ENCODE measurements around the gene ATP2C2. TPM values are rescaled to one million over a fixed set of nuclear protein-coding genes. Genes with fewer than 3 reads are reported as not detected.

The ATP2C2 gene
- total and polyA plus RNA-seq, 2 donors (not counting 1 experiment from before 2014, with no cell fraction given), result not detected

DNA sequence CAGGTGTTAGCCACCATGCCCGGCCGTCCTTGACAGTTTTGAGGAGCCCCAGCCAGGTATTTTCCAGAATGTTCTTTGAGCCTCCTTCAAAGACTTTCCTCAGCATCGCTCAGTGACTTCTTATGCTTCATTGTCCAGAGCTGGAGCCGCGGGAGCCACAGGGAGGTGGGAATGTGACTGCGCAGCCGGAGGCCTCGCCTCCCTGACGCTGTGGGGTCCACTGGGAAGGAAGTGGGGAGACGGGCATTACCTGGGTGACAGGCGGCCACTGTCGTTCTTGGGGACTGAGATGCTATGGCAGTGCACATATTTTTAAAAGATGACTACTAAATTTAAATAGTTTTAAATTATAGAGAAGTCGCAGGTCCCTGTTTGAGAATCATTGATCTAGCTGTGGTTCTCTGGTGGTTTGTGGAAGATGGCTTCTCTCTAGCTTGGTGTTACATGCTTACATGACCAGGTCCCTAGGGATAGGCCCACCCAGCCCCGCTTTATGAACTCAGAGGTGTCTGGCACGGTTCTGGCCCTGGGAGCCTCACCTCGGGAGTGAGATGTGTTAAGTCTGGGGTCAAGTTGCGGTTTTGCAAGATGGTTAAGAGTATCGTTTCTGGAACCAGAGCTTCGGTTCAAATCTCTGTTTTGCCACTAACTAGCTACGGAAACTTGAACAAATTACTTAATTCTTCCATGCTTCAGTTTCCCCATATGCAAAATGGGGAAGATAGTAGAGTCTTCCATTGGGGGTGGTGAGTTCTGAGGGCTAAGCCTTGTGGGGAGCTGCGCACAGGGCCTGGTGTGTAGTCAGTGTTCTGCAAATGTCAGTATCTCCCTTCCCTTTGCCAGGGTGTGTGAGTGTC, 53.0 kb downstream of the ATP2C2 start:
- peaks cover 2% of the 10 kb centered on the region for H3K4me1 Mint-ChIP-seq
- no peak overlapping the region for H3K27ac Mint-ChIP-seq
- Histone ChIP-seq H3K27ac (ENCODE audit: low read length in 2 of 2) (no peak overlapping the region), H3K36me3 (replicated peaks in 1 of 2; ENCODE audit: control extremely low read depth in 1 of 2, control insufficient read depth in 1 of 2, extremely low read depth in 1 of 2, insufficient read depth in 2 of 2, low read length in 1 of 2) (no peaks in the 10 kb centered on the region), H3K9ac (ENCODE audit: low read length) (no peak overlapping the region), H3K4me2 (replicated peaks; ENCODE audit: low read depth, low read length, poor library complexity, severe bottlenecking) (no peak overlapping the region), H3K4me1 (ENCODE audit: control insufficient read depth in 2 of 2, insufficient read depth in 2 of 2, low read length in 2 of 2) (no peaks in the 10 kb centered on the region), H4K20me1 (ENCODE audit: control insufficient read depth, insufficient read depth, low read length, poor library complexity, severe bottlenecking) (no peaks in the 10 kb centered on the region), H2AFZ (ENCODE audit: insufficient read depth, low read depth, low read length, poor library complexity, severe bottlenecking) (no peak overlapping the region), H3K4me3 (ENCODE audit: control extremely low read depth in 1 of 5, extremely low read depth in 1 of 5, insufficient read depth in 1 of 5, low read depth in 2 of 5, low read length in 4 of 5) (no peak overlapping the region), H3K9me3 (ENCODE audit: control extremely low read depth in 1 of 3, control insufficient read depth in 2 of 3, insufficient read depth in 1 of 3, low read length in 2 of 3) (peaks cover 0 to 14% (median 5%) of the 10 kb centered on the region in 3 donors), H3K79me2 (ENCODE audit: control insufficient read depth, insufficient read depth, low read length) (no peaks in the 10 kb centered on the region), H3K27me3 (replicated peaks in 1 of 4; ENCODE audit: control extremely low read depth in 1 of 4, control insufficient read depth in 3 of 4, insufficient read depth in 4 of 4, low read length in 3 of 4) (peaks cover 0 to 3% (median 0%) of the 10 kb centered on the region in 4 experiments)
- intact Hi-C loops (cut with micrococcal nuclease), result no loop called here
- H3K9me3 Mint-ChIP-seq (ENCODE audit: insufficient read depth), result peaks cover 2% of the 10 kb centered on the region
- TF ChIP-seq, protein P1, sequence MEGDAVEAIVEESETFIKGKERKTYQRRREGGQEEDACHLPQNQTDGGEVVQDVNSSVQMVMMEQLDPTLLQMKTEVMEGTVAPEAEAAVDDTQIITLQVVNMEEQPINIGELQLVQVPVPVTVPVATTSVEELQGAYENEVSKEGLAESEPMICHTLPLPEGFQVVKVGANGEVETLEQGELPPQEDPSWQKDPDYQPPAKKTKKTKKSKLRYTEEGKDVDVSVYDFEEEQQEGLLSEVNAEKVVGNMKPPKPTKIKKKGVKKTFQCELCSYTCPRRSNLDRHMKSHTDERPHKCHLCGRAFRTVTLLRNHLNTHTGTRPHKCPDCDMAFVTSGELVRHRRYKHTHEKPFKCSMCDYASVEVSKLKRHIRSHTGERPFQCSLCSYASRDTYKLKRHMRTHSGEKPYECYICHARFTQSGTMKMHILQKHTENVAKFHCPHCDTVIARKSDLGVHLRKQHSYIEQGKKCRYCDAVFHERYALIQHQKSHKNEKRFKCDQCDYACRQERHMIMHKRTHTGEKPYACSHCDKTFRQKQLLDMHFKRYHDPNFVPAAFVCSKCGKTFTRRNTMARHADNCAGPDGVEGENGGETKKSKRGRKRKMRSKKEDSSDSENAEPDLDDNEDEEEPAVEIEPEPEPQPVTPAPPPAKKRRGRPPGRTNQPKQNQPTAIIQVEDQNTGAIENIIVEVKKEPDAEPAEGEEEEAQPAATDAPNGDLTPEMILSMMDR (IDR thresholded peaks at IDR 0.05), result no peak
- no peak for DNase-seq
- H3K27me3 Mint-ChIP-seq, result peaks cover 21% of the 10 kb centered on the region
- ATAC-seq (ENCODE audit: low read depth), result no peak
- ChIA-PET POLR2A (no interaction called here), CTCF (no interaction called here)
- WGBS (ENCODE audit: insufficient coverage), result 82% methylated on average over 12 of the region's 21 CpGs
- no peak overlapping the region for H3K4me3 Mint-ChIP-seq

DNA sequence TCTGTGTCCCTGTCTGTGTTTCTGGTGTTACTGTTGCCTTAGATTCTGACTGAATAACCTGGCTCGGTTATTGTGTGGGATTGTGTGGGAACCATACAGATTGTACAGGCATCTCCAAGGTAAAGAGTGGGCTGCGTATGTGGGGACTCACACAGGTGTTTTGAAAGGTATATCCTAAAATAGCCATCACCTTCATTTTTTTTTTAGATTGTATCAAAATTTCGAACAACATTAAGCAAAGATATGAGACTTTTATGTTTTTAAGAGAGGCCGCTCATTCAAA, 53.5 kb downstream of the ATP2C2 start:
- Histone ChIP-seq H3K79me2 (ENCODE audit: control insufficient read depth, insufficient read depth, low read length) (no peaks in the 10 kb centered on the region), H2AFZ (ENCODE audit: insufficient read depth, low read depth, low read length, poor library complexity, severe bottlenecking) (no peak overlapping the region), H3K27ac (ENCODE audit: low read length in 2 of 2) (no peak overlapping the region), H3K4me1 (ENCODE audit: control insufficient read depth in 2 of 2, insufficient read depth in 2 of 2, low read length in 2 of 2) (no peaks in the 10 kb centered on the region), H3K4me2 (replicated peaks; ENCODE audit: low read depth, low read length, poor library complexity, severe bottlenecking) (no peak overlapping the region), H4K20me1 (ENCODE audit: control insufficient read depth, insufficient read depth, low read length, poor library complexity, severe bottlenecking) (no peaks in the 10 kb centered on the region), H3K36me3 (replicated peaks in 1 of 2; ENCODE audit: control extremely low read depth in 1 of 2, control insufficient read depth in 1 of 2, extremely low read depth in 1 of 2, insufficient read depth in 2 of 2, low read length in 1 of 2) (no peaks in the 10 kb centered on the region), H3K9me3 (ENCODE audit: control extremely low read depth in 1 of 3, control insufficient read depth in 2 of 3, insufficient read depth in 1 of 3, low read length in 2 of 3) (peaks cover 0 to 14% (median 5%) of the 10 kb centered on the region in 3 donors), H3K9ac (ENCODE audit: low read length) (no peak overlapping the region), H3K27me3 (replicated peaks in 1 of 4; ENCODE audit: control extremely low read depth in 1 of 4, control insufficient read depth in 3 of 4, insufficient read depth in 4 of 4, low read length in 3 of 4) (peaks cover 0 to 3% (median 0%) of the 10 kb centered on the region in 4 experiments), H3K4me3 (ENCODE audit: control extremely low read depth in 1 of 5, extremely low read depth in 1 of 5, insufficient read depth in 1 of 5, low read depth in 2 of 5, low read length in 4 of 5) (no peak overlapping the region)
- TF ChIP-seq, protein P1 (IDR thresholded peaks at IDR 0.05), result no peak
- no peak for TF ChIP-seq EZH2 (IDR thresholded peaks at IDR 0.05; ENCODE audit: borderline replicate concordance, insufficient read depth, low read depth, low read length, poor library complexity, severe bottlenecking)
- peaks cover 2% of the 10 kb centered on the region for H3K9me3 Mint-ChIP-seq (ENCODE audit: insufficient read depth)
- POLR2A ChIA-PET, result no interaction called here
- 86% methylated on average over 3 of the region's 4 CpGs for WGBS (ENCODE audit: insufficient coverage)
- H3K27me3 Mint-ChIP-seq, result peaks cover 21% of the 10 kb centered on the region
- H3K4me1 Mint-ChIP-seq, result peaks cover 2% of the 10 kb centered on the region
- no peak overlapping the region for H3K4me3 Mint-ChIP-seq
- DNase-seq (no peak), ATAC-seq (ENCODE audit: low read depth) (no peak)
- CTCF ChIA-PET, result no interaction called here
- intact Hi-C loops (cut with micrococcal nuclease), result no loop called here
- H3K27ac Mint-ChIP-seq, result no peak overlapping the region

Data from B cell (primary cell).